CD14-positive monocyte (primary cell): ENCODE data around the gene EXTL1. TPM values are rescaled to one million over a fixed set of nuclear protein-coding genes. Genes with fewer than 3 reads are reported as not detected.

Experiments used
- DNase-seq, 3 donors: peaks; one replicate each; pipeline ENCODE4 v3.0.0-alpha.2; 2011 to 2022
- H2AFZ ChIP-seq: 2 replicates; pipeline ENCODE4 v1.6.0; 2012; ENCODE audit warnings: mild to moderate bottlenecking, low read depth, low read length, inconsistent platforms; ENCODE audit not compliant: insufficient read depth, poor library complexity, severe bottlenecking
- H3K27ac ChIP-seq, 2 donors: 1 replicate in 1 of 2; 2 replicates in 1 of 2; pipeline ENCODE4 v1.5.1; 2012 to 2013; ENCODE audit warnings: low read length in 2 of 2, control low read depth in 1 of 2, inconsistent platforms in 1 of 2, low read depth in 1 of 2, mild to moderate bottlenecking in 1 of 2
- H3K27me3 ChIP-seq, 2 donors: one replicate each; pipeline versions ENCODE4 v1.6.0 to v1.6.1; 2011 to 2013; ENCODE audit warnings: low read length in 2 of 2; ENCODE audit not compliant: control insufficient read depth in 2 of 2, insufficient read depth in 2 of 2
- H3K36me3 ChIP-seq, 2 donors: replicated peaks in 1 of 2; 1 replicate in 1 of 2; 2 replicates in 1 of 2; pipeline versions ENCODE4 v1.5.1 to v1.6.1; 2012 to 2013; ENCODE audit warnings: low read length in 2 of 2, control low read depth in 1 of 2, inconsistent platforms in 1 of 2, mild to moderate bottlenecking in 1 of 2; ENCODE audit not compliant: insufficient read depth in 2 of 2, control insufficient read depth in 1 of 2
- H3K4me1 ChIP-seq, 2 donors: 1 replicate in 1 of 2; 2 replicates in 1 of 2; pipeline versions ENCODE4 v1.5.1 to v1.6.1; 2012 to 2013; ENCODE audit warnings: low read length in 2 of 2, control low read depth in 1 of 2, inconsistent platforms in 1 of 2, mild to moderate bottlenecking in 1 of 2, moderate library complexity in 1 of 2; ENCODE audit not compliant: insufficient read depth in 2 of 2, control insufficient read depth in 1 of 2
- H3K4me2 ChIP-seq: replicated peaks from 2 replicates; pipeline ENCODE3; 2012; ENCODE audit warnings: low read length, moderate library complexity, mild to moderate bottlenecking; ENCODE audit not compliant: poor library complexity, severe bottlenecking; ENCODE audit errors: extremely low read depth
- H3K4me3 ChIP-seq, 3 experiments: fragments of 200-600 bp in 1 of 3; sonication (generic) in 1 of 3; replicated peaks in 1 of 3; 1 replicate in 2 of 3; 2 replicates in 1 of 3; pipeline ENCODE4 v1.5.1; 2011 to 2013; ENCODE audit warnings: low read length in 3 of 3, mild to moderate bottlenecking in 3 of 3, control low read depth in 2 of 3, low read depth in 2 of 3, inconsistent platforms in 1 of 3, moderate library complexity in 1 of 3
- H3K79me2 ChIP-seq: 2 replicates; pipeline ENCODE4 v1.6.0; 2012; ENCODE audit warnings: mild to moderate bottlenecking, control low read depth, inconsistent platforms, low read length, moderate library complexity; ENCODE audit not compliant: insufficient read depth
- H3K9ac ChIP-seq: 2 replicates; pipeline ENCODE4 v1.6.0; 2017; ENCODE audit warnings: low read length, mild to moderate bottlenecking; ENCODE audit not compliant: insufficient read depth, poor library complexity, severe bottlenecking
- H3K9me3 ChIP-seq, 2 donors: replicated peaks in 1 of 2; 1 replicate in 1 of 2; 2 replicates in 1 of 2; pipeline versions ENCODE4 v1.5.1 to v1.6.1; 2012 to 2013; ENCODE audit warnings: low read length in 2 of 2, control low read depth in 1 of 2; ENCODE audit not compliant: control insufficient read depth in 1 of 2, insufficient read depth in 1 of 2
- H4K20me1 ChIP-seq: 2 replicates; pipeline ENCODE4 v1.6.0; 2012; ENCODE audit warnings: mild to moderate bottlenecking, low read length, control low read depth, moderate library complexity; ENCODE audit not compliant: insufficient read depth
- H3K27ac Mint-ChIP-seq, 7 donors: one replicate each; pipeline ENCODE4 v1.8.0; 2020; ENCODE audit warnings: mild to moderate bottlenecking in 7 of 7, mixed read lengths in 7 of 7, moderate library complexity in 6 of 7, inconsistent platforms in 2 of 7
- H3K27me3 Mint-ChIP-seq, 3 donors: one replicate each; pipeline ENCODE4 v1.8.0; 2021 to 2022; ENCODE audit warnings: low read depth in 3 of 3, mild to moderate bottlenecking in 3 of 3, mixed read lengths in 3 of 3, moderate library complexity in 3 of 3, inconsistent platforms in 1 of 3
- H3K36me3 Mint-ChIP-seq, 2 donors: one replicate each; pipeline ENCODE4 v1.8.0; 2020; ENCODE audit warnings: mixed read lengths in 2 of 2, inconsistent platforms in 1 of 2, mild to moderate bottlenecking in 1 of 2
- H3K4me1 Mint-ChIP-seq: one replicate; pipeline ENCODE4 v1.8.0; 2020; ENCODE audit warnings: mild to moderate bottlenecking, mixed read lengths
- H3K4me3 Mint-ChIP-seq, 2 donors: one replicate each; pipeline ENCODE4 v1.8.0; 2020; ENCODE audit warnings: mild to moderate bottlenecking in 2 of 2, mixed read lengths in 2 of 2, moderate library complexity in 1 of 2
- H3K9me3 Mint-ChIP-seq, 7 donors: one replicate each; pipeline ENCODE4 v1.8.0; 2020 to 2022; ENCODE audit warnings: mixed read lengths in 7 of 7, mild to moderate bottlenecking in 6 of 7, moderate library complexity in 6 of 7, inconsistent platforms in 2 of 7
- CTCF ChIP-seq: fragments of 200-600 bp; IDR thresholded peaks from one replicate; pipeline ENCODE4 v1.8.0; 2022; ENCODE audit warnings: antibody characterized with exemption, mild to moderate bottlenecking
- WGBS: methylation state at CpG from one replicate; pipeline ENCODE4 v1.1.5; 2013; ENCODE audit warnings: missing lambda C conversion rate; ENCODE audit not compliant: insufficient coverage; 5-methylcytosine and 5-hydroxymethylcytosine counted together
- intact Hi-C, 2 donors: fragments of 100-400 bp; cut with micrococcal nuclease; formaldehyde crosslinking; loops; one replicate each; pipeline versions ENCODE4 v1.15.0 to v1.15.1; 2023
- polyA plus RNA-seq, 3 donors: library from polyadenylated mRNA; depleted of rRNA in 1 of 3; unstranded in 2 of 3; stranded (reverse) in 1 of 3; fragments of 300-500 nt in 2 of 3; fragments of >200 nt in 1 of 3; fragmentation: Illumina TruSeq in 2 of 3; gene quantifications; 1 replicate in 2 of 3; 2 replicates in 1 of 3; pipeline ENCODE4 v1.2.3, GENCODE V29; 2012 to 2021

Gene EXTL1
- polyA plus RNA-seq, 3 donors, result not detected

GRCh38 chr1:26034504-26035202 is 13.1 kb downstream of the EXTL1 start:
- peak overlapping the region; percentile 95 for H2AFZ ChIP-seq
- Mint-ChIP-seq H3K36me3 (no peaks in the 10 kb centered on the region), H3K4me1 (peaks cover 15% of the 10 kb centered on the region), H3K27ac (peak overlapping the region in 3 of 7 donors; percentile 8 to 66 (median 32)), H3K4me3 (peak overlapping the region; percentile 95 to 96), H3K9me3 (peaks cover 0 to 5% (median 0%) of the 10 kb centered on the region in 7 donors), H3K27me3 (peaks cover 21 to 33% (median 28%) of the 10 kb centered on the region in 3 donors)
- peak overlapping the region; percentile 67 for H3K9ac ChIP-seq
- peaks cover 0 to 24% of the 10 kb centered on the region in 2 donors for H3K27me3 ChIP-seq
- no peaks in the 10 kb centered on the region for H3K36me3 ChIP-seq
- no peak overlapping the region for H3K27ac ChIP-seq
- WGBS, result 17% methylated on average over 11 of the region's 15 CpGs
- DNase-seq, result no peak
- no peaks in the 10 kb centered on the region for H3K9me3 ChIP-seq
- no peak for TF ChIP-seq CTCF
- H4K20me1 ChIP-seq, result no peaks in the 10 kb centered on the region
- H3K79me2 ChIP-seq, result no peaks in the 10 kb centered on the region
- H3K4me2 ChIP-seq, result peak overlapping the region; percentile 96
- H3K4me1 ChIP-seq, result peaks cover 11 to 21% of the 10 kb centered on the region in 2 donors
- peak overlapping the region; percentile 57 to 83 (median 80) for H3K4me3 ChIP-seq
- intact Hi-C loops, result loop anchor here (5.0 to 10.0 kb wide), 2 partner anchors 110 to 383 kb away; no protein-coding TSS in a partner anchor

GRCh38 chr1:26035203-26035958 is 13.8 kb downstream of the EXTL1 start:
- H3K27ac ChIP-seq, result peak overlapping the region in 1 of 2 donors; percentile 36
- H3K27me3 ChIP-seq, result peaks cover 0 to 24% of the 10 kb centered on the region in 2 donors
- peak overlapping the region; percentile 95 for H2AFZ ChIP-seq
- DNase-seq, result peak; percentile 82 to 95 (median 89)
- Mint-ChIP-seq H3K27ac (peak overlapping the region; percentile 50 to 91 (median 82)), H3K36me3 (no peaks in the 10 kb centered on the region), H3K4me1 (peaks cover 15% of the 10 kb centered on the region), H3K4me3 (peak overlapping the region; percentile 95 to 96), H3K9me3 (peaks cover 0 to 5% (median 0%) of the 10 kb centered on the region in 7 donors), H3K27me3 (peaks cover 21 to 33% (median 28%) of the 10 kb centered on the region in 3 donors)
- H3K9ac ChIP-seq, result peak overlapping the region; percentile 67
- no peaks in the 10 kb centered on the region for H3K79me2 ChIP-seq
- H3K4me2 ChIP-seq, result peak overlapping the region; percentile 96
- H3K9me3 ChIP-seq, result no peaks in the 10 kb centered on the region
- peaks cover 11 to 21% of the 10 kb centered on the region in 2 donors for H3K4me1 ChIP-seq
- peak overlapping the region; percentile 57 to 83 (median 80) for H3K4me3 ChIP-seq
- H4K20me1 ChIP-seq, result no peaks in the 10 kb centered on the region
- H3K36me3 ChIP-seq, result no peaks in the 10 kb centered on the region
- intact Hi-C loops, result loop anchor here (5.0 to 10.0 kb wide), 2 partner anchors 109 to 382 kb away; no protein-coding TSS in a partner anchor
- no peak for TF ChIP-seq CTCF
- under 1% methylated on average over 50 of the region's 60 CpGs for WGBS
